AG04450 (cell line): Measurements from ENCODE around the gene GALT. TPM values are rescaled to one million over a fixed set of nuclear protein-coding genes. Genes with fewer than 3 reads are reported as not detected.

Experiments
- CTCF ChIA-PET: fragments of 300-600, 350-600 bp; formaldehyde crosslinking; extraction: SDS; loops from one replicate; lab custom pipeline; 2022; ENCODE audit warnings: antibody characterized with exemption, inconsistent platforms; lab: Charles Lee
- POLR2A ChIA-PET: fragments of 350-600 bp; formaldehyde crosslinking; extraction: SDS; loops from one replicate; lab custom pipeline; 2021; ENCODE audit warnings: antibody characterized with exemption, inconsistent platforms; lab: Yijun Ruan, JAX
- DNase-seq: peaks from one replicate; pipeline ENCODE4 v3.0.0-alpha.2; 2011; ENCODE audit warnings: low read depth, low spot score
- H3K27ac ChIP-seq: one replicate; pipeline ENCODE4 v1.5.1; 2012; ENCODE audit warnings: low read depth, low read length, control low read depth
- H3K27me3 ChIP-seq: one replicate; pipeline ENCODE4 v1.6.0; 2012; ENCODE audit warnings: low read length; ENCODE audit not compliant: control insufficient read depth, insufficient read depth
- H3K4me3 ChIP-seq: 2 replicates; pipeline ENCODE4 v1.5.1; 2011; ENCODE audit warnings: mild to moderate bottlenecking, low read depth, low read length, control low read depth
- H3K9me3 ChIP-seq: 2 replicates; pipeline ENCODE4 v1.5.1; 2012; ENCODE audit warnings: low read length; ENCODE audit not compliant: control insufficient read depth, insufficient read depth
- polyA plus RNA-seq: library from polyadenylated mRNA; depleted of rRNA; stranded (reverse); fragments of >200 nt; gene quantifications from 2 replicates; pipeline ENCODE4 v1.2.3, GENCODE V29; 2011
- TF ChIP-seq, protein P1 (sequence below): IDR thresholded peaks from 2 replicates; pipeline ENCODE4 v1.5.1; 2011; ENCODE audit warnings: low read depth, low read length, control low read depth, inconsistent platforms

GALT gene
- polyA plus RNA-seq, 1 experiment, result 24.8 TPM

DNA sequence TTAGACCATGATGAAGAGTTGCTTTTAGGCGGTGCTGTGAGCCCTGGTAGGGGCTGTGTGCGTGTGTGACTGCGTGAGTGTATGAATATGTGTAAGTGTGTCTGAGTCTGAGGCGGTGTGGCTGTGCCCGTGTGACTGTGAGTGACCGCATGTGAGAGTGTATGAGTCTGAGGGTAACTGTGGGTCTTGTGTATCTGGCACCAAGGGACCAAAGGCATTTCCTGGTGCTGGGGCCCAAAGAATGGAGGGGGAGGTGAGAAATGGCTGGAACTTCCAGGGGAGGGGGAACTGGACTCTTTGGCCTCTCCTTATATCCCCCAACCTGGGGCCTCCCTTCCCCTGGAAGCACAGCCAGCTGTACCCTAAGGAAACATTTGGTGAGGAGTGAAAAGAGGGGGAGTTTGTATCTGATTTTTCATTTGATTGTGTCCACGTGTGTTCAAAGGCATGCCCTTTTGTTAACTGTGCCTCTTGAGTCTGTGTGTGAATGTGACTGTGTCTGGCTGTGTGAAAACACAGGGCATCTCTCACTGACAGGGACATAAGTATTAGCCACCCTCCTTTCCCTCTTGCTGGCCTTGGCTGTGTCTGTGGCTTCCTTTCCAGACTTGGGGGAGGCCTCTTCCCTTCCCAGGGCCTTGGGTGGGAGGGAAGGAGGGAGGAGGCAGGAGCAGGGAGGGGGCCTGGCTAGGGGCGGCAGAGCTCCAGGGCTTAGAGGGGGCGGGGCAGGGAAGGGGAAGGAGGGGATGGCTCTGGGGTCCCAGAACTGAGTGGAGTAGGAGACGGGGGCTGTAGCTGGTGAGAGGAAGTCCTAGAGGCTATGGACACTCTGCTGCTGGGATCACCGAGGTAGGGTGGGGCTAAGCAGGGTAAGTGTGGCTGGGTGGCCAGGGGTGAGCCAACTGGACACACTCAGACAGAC, 6.9 kb downstream of the GALT start:
- ChIA-PET CTCF (no interaction called here), POLR2A (interaction anchor here (1.9 kb wide), 1 partner anchor 12 kb away, joined by 7 read pairs; no protein-coding TSS in a partner anchor)
- DNase-seq, result no peak
- Histone ChIP-seq H3K27me3 (no peaks in the 10 kb centered on the region), H3K9me3 (no peaks in the 10 kb centered on the region), H3K27ac (peak overlapping the region; percentile 11), H3K4me3 (peak overlapping the region; percentile 26; the same call in 1 of the 2 replicates)
- TF ChIP-seq, protein P1, sequence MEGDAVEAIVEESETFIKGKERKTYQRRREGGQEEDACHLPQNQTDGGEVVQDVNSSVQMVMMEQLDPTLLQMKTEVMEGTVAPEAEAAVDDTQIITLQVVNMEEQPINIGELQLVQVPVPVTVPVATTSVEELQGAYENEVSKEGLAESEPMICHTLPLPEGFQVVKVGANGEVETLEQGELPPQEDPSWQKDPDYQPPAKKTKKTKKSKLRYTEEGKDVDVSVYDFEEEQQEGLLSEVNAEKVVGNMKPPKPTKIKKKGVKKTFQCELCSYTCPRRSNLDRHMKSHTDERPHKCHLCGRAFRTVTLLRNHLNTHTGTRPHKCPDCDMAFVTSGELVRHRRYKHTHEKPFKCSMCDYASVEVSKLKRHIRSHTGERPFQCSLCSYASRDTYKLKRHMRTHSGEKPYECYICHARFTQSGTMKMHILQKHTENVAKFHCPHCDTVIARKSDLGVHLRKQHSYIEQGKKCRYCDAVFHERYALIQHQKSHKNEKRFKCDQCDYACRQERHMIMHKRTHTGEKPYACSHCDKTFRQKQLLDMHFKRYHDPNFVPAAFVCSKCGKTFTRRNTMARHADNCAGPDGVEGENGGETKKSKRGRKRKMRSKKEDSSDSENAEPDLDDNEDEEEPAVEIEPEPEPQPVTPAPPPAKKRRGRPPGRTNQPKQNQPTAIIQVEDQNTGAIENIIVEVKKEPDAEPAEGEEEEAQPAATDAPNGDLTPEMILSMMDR, result no peak

DNA sequence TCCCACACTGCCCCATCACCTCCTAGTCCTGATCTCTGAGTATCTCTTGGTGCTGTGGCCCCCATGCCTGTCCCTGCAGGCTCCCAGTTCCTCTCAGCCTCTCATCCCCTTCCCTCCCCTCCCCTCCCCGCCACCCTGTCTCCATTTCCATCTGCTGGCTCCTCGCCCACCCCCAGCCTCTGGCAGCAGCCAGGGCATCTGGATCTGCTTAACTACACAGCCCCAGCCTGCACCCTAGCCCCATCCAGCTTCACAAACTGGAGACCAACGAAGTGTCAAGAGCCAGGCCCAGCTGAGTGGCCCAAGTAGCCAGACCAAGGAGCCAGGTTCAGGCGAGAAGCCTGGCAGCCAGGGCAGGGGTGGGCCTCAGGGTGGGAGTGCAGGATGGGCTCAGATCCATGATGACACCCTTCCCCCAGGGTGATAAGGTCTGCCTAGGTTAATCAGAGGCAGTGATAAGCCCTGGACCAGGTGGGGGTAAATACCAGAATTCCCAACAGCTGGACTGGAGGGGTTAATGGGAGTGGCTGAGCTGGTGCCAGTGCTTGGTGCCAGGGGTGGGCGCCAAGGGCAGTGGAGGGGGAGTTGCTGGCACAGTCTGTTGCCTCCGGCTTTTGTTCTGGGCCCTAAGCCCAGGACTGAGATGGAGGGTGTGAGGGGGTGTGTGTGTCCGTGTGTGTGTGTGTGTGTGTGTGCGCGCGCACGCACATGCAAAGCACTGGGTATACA, 8.0 kb downstream of the GALT start:
- ChIA-PET CTCF (interaction anchor here (0.7 to 2.3 kb wide), 2 partner anchors 10 to 51 kb away, joined by 3 to 7 read pairs; no protein-coding TSS in a partner anchor), POLR2A (interaction anchor here (1.9 kb wide), 1 partner anchor 11 kb away, joined by 7 read pairs; no protein-coding TSS in a partner anchor)
- Histone ChIP-seq H3K27ac (no peak overlapping the region), H3K9me3 (no peaks in the 10 kb centered on the region), H3K4me3 (no peak overlapping the region), H3K27me3 (no peaks in the 10 kb centered on the region)
- TF ChIP-seq, protein P1, result no peak
- DNase-seq, result no peak

DNA sequence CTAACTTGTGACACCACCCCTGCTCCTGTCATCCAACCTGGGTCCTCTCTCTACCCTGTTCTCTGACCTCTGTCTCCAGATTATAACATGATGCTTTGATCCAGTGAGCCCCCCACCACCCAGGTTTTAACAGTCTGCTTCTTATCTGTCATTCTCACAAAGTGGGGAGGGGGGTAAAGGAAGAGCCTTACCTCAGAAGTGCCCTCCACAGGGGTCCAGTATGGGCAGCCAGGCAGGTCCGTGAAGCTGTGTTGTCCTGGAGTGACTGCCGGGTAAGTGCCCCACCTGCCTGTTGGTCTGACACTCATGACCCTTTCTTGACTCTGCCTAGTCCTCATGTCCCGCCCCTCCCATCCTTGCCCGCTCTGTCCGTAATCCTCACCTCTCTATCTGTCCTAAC, 8.9 kb downstream of the GALT start:
- H3K4me3 ChIP-seq, result no peak overlapping the region
- H3K27ac ChIP-seq, result no peak overlapping the region
- DNase-seq, result no peak
- no peaks in the 10 kb centered on the region for H3K9me3 ChIP-seq
- TF ChIP-seq, protein P1, result no peak
- CTCF ChIA-PET, result interaction anchor here (0.7 to 2.3 kb wide), 2 partner anchors 9 to 10 kb away, joined by 3 to 7 read pairs; partner anchors contain the start of gene GALT
- POLR2A ChIA-PET, result interaction anchor here (1.8 kb wide), 1 partner anchor 10 kb away, joined by 5 read pairs; no protein-coding TSS in a partner anchor
- no peaks in the 10 kb centered on the region for H3K27me3 ChIP-seq

DNA sequence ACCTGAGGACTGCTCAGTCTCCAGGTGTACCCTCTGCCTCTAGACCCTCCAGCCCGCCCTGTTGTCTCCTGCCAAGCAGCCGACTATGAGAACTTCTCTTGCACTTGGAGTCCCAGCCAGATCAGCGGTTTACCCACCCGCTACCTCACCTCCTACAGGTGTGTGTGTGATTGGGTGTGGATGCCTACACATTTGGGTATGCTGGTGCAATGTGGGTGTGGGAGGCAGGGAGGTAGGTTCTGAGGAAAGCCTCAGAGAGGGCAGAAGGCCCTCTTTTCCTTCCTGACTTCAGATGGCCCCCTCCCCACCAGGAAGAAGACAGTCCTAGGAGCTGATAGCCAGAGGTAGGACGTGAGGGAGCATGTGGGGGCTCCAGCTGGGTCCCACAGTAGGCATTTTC, 10.5 kb downstream of the GALT start:
- no peak for DNase-seq
- Histone ChIP-seq H3K27ac (no peak overlapping the region), H3K4me3 (no peak overlapping the region), H3K27me3 (no peaks in the 10 kb centered on the region), H3K9me3 (no peaks in the 10 kb centered on the region)
- ChIA-PET CTCF (interaction anchor here (2.3 kb wide), 1 partner anchor 8 kb away, joined by 7 read pairs; no protein-coding TSS in a partner anchor), POLR2A (interaction anchor here (1.8 kb wide), 1 partner anchor 8 kb away, joined by 5 read pairs; no protein-coding TSS in a partner anchor)
- TF ChIP-seq, protein P1, result no peak
